Stimulated activated CD4-positive, alpha-beta T cell treated with anti-CD3 and anti-CD28 coated beads, TNF-alpha, amount 100 ng/mL, for 1 hour (primary cell): ENCODE results near the gene CSNK1G3.
A peak's percentile ranks its signal among the peaks of the same experiment; 100 is the strongest.
"Not testable (repeated sequence)": the region's sequence is repeated elsewhere in the genome, so short reads cannot be mapped to it uniquely, and the experiment has no call there.

Source experiments
- DNase-seq, 3 donors: peaks; one replicate each; pipeline ENCODE4 v3.0.0-alpha.2; 2020; ENCODE audit warnings: low read depth in 3 of 3, low spot score in 1 of 3

Gene CSNK1G3

DNA sequence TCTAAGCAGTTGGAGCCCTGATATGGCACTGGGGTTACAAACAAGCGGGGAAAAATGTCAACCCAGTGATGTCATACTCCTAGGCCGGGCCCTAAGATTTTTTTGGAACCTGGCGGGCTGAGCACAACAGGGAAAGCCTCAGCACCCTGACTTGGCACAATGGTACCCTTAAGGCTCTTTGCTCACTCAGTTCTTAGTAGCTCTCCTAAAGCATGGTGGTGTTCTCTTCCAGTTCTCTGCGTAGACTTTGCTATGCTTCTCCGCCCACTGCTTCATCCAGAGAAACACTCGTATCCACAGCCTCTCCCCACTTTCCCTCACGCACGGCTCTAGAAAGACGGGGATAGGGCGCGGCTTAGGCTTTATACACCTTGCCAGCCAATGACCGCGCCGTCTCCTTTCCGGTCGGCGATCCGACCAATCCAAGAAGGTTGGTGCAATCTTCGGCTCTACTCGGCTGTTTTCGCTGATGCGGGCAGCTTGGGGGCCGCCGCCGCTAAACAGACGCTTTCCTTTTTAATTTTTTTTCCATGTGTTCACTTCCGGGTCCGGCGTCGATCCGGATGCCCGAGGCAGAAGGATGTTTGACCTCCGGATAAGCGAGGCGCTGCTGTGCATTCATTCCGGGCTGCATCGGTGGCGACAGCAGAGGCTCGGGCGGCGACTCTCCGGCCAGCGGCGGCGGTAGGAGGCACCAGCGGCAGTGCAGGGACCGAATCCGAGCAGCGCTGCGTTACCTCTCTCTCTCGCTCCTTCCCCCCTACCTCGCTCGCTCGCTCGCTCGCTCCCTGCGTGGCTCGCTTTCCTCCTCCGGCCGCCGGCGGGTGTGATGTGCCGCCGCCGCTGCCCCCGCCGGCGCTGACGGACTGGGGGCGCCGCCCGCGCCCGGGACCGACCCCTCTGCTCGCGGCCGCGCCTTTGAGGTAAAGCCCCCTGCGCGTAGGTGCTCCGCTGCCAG, at the start of gene CSNK1G3:
Gene CSNK1G3, plus strand, starts transcription at position 530 of the 958 bp plus-strand sequence. CDS start 33,487 bp downstream, outside the sequence.
- peak; percentile 72 to 76 (median 76) for DNase-seq

GRCh38 chr5:123466839-123467238, 45.1 kb upstream of the CSNK1G3 start:
- not testable (repeated sequence) for DNase-seq

DNA sequence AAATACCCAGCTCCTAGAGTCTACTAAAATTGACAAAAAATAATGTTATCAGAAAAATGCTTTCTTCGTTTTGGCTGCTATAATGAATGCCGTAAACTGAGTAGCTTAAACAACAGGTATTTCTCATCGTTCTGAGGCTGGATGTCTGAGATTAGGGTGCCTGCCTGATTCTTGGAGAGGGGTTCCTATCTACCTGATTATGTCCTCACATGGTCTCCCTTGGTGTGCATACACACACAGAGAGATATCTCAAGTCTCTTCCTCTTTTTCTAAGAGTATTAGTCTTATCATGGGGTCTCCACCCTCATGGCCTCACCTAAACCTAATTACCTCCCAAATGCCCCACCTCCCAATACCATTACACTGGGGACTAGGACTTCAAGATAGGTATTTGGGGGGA, 40.6 kb upstream of the CSNK1G3 start:
- DNase-seq: no peak

DNA sequence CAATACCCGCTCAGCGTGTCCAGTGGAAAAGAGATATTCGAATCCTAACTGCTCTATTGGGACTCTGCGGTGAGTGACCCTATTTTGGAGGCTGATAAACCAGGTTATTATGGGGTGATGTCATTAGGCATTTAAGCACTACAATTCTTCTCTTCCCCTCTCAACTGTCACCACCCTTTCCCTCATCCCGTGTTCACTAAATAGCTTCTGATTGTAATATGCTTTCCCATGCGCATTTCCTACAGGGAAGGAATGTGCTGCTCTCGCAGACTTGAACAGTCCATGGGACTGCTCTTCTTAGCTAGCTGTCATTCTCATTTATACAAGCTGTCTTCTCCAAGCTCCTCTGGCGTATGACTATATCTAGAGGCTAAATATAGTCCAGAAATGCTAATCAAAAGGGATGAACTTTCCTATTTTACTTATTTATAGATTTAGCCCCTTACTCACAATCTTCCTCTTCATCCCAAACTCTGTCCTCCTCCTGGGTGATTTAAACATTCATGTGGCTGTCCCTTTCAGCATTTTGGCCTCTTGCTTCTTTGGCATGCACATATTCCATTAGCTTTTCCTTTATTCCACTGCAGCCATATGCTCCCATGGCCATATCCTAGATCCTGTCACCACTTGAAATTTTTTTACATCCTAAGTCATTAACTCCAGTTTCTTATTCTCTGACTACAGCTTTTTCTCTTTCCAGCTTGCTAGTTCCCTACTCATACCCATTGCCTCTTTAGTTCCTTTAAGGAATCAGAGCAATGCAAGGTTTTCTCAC, 39.6 kb upstream of the CSNK1G3 start:
- no peak for DNase-seq

DNA sequence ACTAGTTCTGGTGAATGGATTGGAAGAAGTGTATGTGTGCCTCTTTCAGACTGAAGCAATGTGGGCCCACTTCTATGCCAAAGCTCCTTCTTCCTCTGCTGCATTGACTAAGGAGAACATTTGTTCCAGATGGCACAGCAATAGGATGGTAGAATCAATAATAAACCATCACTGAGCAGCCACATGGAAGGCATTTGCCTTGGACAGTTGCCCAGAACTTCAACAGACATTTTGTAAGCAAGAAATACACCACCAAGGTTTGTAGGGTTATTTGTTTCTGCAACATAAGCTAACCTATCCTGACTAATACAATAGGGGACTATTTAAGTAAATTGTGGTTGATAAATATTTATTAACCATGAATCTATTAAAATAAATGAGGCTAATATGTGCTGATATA, 37.7 kb upstream of the CSNK1G3 start:
- DNase-seq: no peak

DNA sequence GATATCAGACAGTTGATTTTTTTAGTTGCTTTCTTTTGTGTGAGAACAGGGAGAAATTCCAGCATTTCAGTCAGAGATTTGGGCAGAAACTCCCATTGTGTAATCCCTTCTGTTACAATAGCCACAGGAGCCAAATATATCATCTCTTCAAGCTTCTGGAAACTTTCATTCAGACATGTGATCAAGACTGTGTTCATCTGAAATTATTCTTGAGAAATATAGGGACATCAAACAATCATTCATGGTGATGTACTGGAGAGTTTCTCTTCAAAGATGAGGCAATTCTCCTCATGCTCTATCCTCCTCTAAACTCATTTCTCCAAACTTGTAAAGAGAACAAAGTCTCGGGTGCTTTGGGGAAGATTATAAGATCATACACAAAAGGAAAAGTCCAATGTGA, 35.2 kb upstream of the CSNK1G3 start:
- no peak for DNase-seq

DNA sequence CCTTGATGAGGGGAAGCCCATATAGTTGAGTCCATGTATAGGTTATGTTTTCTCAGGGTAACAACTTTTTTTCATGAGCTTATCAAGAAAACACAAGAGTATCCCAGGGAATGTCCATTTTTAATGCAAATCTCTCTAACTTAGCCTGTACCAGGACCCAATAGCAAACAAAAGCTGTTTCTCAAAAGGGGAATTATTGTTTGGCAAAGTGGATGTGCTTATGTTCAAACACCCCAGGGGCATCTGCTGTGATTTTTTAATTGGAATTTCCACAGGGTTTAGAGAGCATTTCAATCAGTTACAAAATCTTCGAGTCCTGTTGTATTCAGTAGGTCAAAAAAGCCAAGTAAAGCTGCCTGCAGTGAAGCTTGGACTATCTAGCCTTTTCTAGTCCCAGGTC, 33.4 kb upstream of the CSNK1G3 start:
- DNase-seq: no peak

DNA sequence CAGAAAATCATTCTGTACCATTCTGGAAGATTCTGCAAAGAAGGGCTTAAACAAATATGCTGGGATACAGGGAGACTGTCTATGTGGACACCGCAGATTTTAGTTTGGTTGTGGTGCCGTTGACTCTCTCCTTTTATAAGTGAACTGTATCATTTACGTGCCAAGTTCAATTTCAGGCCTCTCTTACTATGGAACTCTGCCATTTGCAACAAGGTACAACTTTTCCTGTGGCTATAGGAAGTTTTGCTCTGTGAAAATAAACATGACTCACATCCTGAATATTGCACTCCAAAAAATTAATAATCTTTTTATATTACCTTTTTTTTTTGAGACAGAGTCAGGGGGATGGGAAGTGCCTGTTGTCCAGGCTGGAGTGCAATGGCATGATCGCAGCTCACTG, 29.7 kb upstream of the CSNK1G3 start:
- DNase-seq: no peak

GRCh38 chr5:123483446-123484077, 28.4 kb upstream of the CSNK1G3 start:
- DNase-seq: no peak

DNA sequence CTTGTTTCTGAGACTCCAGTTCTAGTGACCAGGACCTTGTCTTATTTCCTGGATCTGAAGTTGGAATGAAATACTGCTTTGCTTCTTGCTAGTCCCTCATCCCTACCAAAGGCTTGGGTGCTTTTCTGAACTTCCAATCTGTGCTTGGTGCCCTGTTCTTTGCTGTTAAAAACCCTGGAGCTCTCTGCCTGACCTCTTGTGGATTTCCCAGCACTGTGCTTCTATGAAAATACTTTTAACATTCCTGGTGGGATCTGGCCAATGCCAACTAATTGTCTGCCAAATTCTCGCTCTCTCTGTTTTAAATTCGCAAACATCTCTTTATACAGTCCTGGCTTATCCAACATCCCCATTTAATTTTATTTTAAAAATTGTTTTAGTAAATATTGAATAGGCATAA, 26.7 kb upstream of the CSNK1G3 start:
- no peak for DNase-seq

DNA sequence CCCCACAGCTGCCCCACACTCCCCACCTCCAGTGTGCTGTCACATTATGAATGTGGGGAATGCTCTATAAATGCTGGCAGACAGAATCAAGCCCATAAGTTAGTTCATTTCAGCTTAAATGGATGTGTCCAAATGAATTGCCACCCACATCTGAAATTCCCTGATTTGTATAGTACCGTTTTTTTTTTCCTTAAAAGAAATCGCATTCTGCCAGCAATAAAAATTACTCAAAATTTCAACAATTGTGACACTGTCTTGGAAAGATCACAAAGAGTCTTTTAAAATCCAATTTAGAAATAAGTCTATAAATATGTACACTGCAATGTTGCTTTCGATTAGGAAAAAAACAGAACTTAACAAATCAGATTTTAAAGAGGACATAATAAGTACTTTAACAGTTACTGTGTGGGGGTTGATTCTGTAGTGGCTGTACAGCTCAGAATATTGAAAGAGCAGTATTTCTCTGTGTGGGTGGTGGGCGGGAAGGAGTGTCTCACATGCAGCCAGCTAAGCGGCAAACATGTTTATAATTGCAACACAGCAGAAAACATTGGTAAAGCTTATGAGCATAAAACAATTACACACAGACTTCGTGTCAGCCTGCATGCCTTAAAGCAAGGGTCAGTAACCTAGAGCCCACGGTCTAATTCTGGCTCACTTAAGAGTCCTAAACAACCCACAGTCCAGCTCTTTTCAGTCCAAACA, 24.9 kb upstream of the CSNK1G3 start:
- no peak for DNase-seq

GRCh38 chr5:123490974-123491373, 21.0 kb upstream of the CSNK1G3 start:
- no peak for DNase-seq

DNA sequence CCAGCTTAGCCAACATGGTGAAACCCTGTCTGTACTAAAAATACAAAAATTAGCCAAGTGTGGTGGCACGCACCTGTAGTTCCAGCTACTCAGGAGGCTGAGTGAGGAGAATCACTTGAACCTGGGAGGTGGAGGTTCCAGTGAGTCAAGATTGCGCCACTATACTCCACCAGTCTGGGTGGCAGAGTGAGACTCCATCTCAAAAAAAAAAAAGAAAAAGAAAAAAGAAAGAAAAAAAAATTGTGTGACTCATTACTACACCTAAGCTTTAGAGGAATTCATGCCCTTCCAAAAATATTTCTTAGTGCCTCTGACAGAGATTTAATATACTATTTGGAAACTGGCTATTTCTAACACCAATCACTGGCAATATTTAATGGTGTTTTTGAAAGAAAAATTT, 16.8 kb upstream of the CSNK1G3 start:
- not testable (repeated sequence) for DNase-seq

- no peak for DNase-seq
These were observed 15.1 kb upstream of the CSNK1G3 start for GRCh38 chr5:123496892-123497291.

DNA sequence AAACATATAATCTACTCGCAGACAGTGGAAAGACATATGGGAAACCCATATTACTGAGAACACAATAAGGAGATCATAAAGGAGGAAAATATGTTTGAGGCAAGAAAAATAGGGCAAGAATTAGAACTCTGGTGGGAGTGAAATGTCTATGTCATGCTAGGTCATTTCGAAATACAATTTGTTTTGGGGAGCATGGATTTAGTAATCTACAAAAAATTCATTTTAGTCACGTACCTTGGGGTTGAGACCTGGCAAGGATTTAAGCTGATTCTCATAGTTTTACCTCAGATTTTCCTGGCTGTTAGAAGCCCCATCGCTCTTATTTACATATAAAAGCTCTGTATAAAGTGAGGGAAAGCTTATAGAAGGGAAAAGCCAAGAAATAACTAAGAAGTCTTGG, 11.5 kb upstream of the CSNK1G3 start:
- DNase-seq: no peak

GRCh38 chr5:123502120-123502519, 9.9 kb upstream of the CSNK1G3 start:
- DNase-seq: no peak

DNA sequence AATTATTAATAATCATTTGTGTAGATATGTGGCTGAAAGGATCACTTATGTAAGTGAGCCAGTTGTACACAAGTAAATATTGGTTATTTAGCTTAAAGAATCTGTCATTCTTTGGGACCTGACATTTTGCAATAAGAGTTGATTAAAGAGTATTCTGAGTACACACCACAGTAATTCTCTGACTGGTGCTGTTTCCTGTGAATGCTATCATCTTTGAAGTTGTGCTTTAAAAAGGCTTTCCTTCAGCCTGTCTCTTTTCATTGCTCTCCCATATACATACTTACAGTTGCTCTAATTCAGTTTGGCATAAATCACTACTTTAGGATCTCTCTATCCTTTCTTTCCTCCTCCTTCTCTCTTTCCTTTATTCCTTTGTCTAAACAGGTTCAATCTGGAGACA, 8.7 kb upstream of the CSNK1G3 start:
- DNase-seq: no peak

DNA sequence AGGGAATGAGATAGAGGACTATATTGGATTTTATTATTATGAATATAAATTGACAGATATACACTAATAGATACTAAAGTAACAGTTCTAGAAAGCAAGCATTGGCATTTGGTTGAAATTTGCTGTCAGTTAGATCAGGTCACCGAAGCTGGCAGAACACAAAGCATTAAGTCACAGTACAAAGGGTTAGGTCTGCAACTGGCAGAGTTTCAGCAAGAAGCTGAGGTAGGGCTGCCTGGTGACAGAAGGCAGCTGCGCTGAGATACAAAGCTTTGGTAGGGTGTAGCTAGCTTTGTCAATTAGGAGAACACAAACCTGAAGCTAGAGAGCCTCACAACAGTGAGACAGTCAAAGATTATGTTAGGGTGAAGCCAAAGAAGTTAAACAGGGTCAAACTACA, 6.3 kb upstream of the CSNK1G3 start:
- no peak for DNase-seq

GRCh38 chr5:123508441-123508840, 3.5 kb upstream of the CSNK1G3 start:
- DNase-seq: no peak

- no peak for DNase-seq
These were observed 708 bp upstream of the CSNK1G3 start for GRCh38 chr5:123511290-123511647.
